GM18861 (cell line): Measurements from ENCODE around the gene NR6A1.
A peak's percentile ranks its signal among the peaks of the same experiment; 100 is the strongest.
"Not testable (repeated sequence)": the region's sequence is repeated elsewhere in the genome, so short reads cannot be mapped to it uniquely, and the experiment has no call there.

Experiments
- ATAC-seq: cut with Tn5 transposase; IDR thresholded peaks from one replicate; pipeline ENCODE4 v1.9.1; 2021; ENCODE audit not compliant: unreplicated experiment

NR6A1 gene

GRCh38 chr9:124778575-124779367, 7.7 kb upstream of the NR6A1 start:
- ATAC-seq: no peak

DNA sequence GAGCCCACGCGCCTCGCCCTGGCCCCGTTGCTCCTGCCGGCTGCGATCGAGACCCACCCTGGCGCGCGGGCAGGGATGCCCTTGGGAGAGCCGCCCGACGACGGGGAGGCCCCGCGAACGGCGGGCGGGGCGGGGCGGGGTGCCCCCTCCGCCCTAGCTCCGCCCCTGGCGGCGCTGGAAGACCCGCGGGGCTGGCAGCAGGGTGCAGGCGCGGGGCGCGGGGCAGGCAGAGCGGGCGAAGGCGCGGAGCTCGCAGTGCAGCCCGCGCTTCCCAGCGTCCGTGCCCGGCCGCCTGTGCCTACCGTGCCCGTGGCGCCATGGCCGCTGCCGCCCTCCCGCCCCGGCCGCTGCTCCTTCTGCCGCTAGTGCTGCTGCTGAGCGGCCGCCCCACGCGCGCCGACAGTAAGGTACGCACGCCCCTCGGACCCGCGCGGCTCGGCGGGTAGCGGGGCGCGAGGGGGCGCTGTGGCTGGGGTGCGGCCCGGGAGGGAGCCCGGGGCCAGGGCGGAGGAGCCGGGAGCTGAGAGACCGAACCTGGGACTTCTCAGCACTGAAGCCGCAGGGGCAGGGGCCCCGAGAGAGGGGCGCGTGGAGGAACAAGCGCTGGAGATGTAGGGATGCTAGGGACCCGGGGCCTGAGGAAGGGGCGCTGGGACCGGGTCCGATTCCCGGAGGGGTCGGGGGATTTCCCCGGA, 6.0 kb upstream of the NR6A1 start, which contains the start of gene OLFML2A:
OLFML2A (plus strand) TSS at position 180 of the 695 bp plus-strand sequence; CDS start at position 318, 138 bp downstream.
- ATAC-seq: no peak

GRCh38 chr9:124776618-124776953, 5.5 kb upstream of the NR6A1 start:
- ATAC-seq: no peak

GRCh38 chr9:124774129-124774978, 3.2 kb upstream of the NR6A1 start:
- no peak for ATAC-seq

GRCh38 chr9:124773473-124774128, 2.5 kb upstream of the NR6A1 start:
- no peak for ATAC-seq

- ATAC-seq: not testable (repeated sequence)
These were observed 1.8 kb upstream of the NR6A1 start for GRCh38 chr9:124772877-124773276.

GRCh38 chr9:124771867-124772679, 962 bp upstream of the NR6A1 start:
- ATAC-seq: no peak

- ATAC-seq: no peak
These were observed 621 bp downstream of the NR6A1 start for GRCh38 chr9:124770359-124771020.

DNA sequence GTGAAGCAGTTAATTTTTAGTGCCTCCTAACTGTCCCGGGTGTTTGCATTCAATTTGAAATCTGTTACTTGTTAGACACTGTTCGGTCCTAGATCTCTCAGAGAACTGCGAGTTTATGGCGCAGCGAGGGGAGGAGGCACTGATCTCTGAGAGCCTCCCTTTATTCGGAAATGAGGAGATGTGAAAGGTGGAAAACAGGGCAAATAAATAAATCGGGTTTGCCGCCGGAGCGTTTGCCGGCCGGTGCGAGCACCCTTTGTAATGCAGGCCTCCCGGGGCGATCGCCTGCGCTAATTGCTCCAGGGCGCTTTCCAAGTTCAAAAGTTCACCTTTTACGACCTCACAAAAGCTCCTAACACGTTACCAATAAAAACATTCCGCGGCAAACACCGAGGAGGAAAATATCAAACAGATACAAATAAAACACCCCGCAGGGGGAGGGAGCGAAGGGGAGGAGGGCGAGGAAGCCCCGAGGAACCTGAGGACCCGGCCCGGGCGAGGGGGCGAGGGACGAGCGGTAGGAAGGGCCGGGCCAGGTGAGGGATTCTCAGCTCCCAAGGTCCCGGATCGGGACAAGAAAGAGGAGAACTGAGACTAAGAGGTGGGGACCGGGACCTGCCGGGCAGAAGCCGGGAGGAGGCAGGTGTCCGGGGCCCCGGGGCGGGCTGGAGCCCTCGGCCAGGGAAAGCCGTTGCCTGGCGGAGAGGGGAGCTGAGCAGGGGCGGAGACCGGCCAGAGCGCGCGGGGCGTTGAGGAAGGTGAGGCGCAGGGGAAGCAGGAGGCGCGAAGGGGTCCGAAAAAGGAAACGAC, 1.4 kb downstream of the NR6A1 start:
- no peak for ATAC-seq

DNA sequence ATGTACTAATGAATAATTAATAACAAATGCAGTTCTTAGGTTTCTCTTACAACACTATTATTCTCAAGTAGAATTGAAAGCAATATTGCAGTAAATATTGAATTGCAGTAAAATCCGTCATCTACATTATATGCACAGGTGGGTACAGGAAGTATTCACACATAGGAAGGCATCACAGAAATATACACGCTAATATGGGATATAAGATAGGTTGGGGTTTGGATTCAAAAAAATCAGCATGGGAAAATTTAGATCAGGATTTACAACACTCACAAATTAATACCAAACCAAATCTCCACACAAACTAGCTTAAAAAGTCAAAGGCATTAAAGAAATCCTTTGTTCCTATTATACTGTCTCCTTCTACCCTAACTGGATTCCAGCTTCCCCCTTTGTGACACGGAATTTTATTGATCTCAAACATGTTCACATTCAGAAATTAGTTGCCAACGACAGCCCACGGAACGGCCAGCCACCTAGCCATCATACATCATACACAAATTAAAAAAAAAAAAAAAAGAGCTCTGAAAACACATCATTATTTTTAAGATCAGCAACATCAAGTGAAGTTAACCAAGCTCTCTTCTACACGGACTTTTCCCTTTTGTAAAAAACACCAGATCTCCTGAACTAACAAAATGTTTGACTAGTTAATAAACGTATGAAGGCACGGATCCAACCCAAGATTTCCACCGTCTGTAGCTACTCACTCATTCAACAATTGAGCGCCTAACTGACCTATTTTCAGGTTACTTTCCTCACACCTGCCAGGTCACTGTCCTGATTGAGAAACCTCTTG, 2.2 kb downstream of the NR6A1 start:
- ATAC-seq: no peak

- no peak for ATAC-seq
These were observed 2.8 kb downstream of the NR6A1 start for GRCh38 chr9:124768334-124768733.

DNA sequence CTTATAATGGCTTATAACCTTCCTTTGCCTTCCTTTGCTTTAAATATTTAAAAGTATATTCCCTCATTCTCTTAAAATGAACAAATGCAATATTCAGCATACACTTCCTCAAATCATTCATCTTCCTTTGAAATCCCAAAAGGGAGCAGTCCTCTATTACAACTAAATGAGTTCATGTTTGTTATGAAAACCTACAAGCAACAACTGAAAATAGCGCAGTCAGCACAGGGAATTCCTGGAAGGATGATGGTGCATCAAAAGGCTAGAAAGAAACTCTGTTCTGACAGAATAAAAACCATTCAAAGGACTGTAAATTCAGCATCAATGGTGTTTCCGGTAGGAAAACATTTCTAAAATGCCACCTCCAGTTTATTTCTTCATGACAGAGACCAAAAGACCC, 3.3 kb downstream of the NR6A1 start:
- ATAC-seq: no peak

DNA sequence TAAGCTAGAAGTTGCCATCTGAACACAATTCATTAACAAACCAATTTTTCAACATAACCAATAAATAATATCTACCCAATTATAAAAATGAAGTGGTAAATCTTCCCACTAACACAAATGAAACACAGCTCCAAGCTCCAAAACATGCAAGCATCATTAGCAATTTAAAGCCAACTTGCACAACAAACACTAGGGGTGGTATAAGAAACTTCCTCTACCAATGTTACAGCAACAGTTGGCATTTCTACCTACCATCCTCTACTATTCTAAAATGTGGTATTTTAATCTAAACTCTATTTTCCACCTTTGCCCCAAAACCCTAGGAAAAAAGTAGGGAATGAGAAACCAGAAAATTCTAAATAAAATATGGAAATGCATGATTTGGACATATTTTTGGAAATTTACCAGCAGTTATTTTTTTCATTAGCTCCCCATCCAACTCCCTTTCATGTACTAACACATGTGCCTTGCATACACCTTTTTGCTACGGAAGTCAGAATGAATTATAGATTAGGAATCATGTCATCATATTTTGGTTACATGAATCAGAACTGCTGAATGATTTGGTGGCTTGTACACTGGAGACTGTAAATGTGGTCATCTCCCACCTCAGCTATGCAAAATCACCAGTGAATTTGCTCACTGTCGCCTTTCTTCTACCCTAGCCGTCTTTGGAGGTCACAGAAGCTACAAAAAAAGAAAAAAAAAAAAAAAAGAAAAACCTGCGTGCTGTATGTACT, 4.1 kb downstream of the NR6A1 start:
- no peak for ATAC-seq

- no peak for ATAC-seq
These were observed 4.8 kb downstream of the NR6A1 start for GRCh38 chr9:124766326-124766725.

DNA sequence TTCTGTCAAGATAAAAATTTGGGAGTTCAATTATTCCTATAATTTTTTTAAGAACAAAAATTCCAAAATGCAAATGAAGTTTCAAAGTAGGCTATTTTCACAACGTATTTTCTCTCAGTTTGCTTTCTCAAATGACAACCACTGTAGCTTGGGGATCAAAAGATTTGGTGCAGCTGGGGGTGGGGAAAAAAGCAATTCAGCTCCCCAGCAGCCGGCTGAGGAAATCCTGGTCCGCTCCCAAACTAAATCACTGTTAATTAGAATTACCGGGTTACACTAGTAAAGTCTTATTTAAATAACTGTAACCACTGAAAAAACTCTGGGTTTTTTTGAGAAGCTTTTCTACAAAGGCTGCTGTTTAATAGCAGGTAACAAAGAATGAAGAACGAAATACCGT, 5.7 kb downstream of the NR6A1 start:
- no peak for ATAC-seq

- ATAC-seq: peak; percentile 42
These were observed 6.2 kb downstream of the NR6A1 start for GRCh38 chr9:124764774-124765438.

GRCh38 chr9:124762633-124763032, 8.5 kb downstream of the NR6A1 start:
- ATAC-seq: no peak
